ENCODE measurements around the gene TRIP6. TPM values are rescaled to one million over a fixed set of nuclear protein-coding genes. Genes with fewer than 3 reads are reported as not detected.
A peak's percentile ranks its signal among the peaks of the same experiment; 100 is the strongest.
"Not testable (repeated sequence)": the region's sequence is repeated elsewhere in the genome, so short reads cannot be mapped to it uniquely, and the experiment has no call there.

TRIP6 gene
- total and polyA plus RNA-seq, 8 donors: 24.1 to 57.6 (median 34.5) TPM

GRCh38 chr7:100914208-100914878 is 47.2 kb downstream of the TRIP6 start:
- ATAC-seq: peak; percentile 79 to 92 (median 90)
- peak in 5 of 6 donors; percentile 63 to 79 (median 71) for DNase-seq
- Histone ChIP-seq H3K9me3 (no peaks in the 10 kb centered on the region), H3K4me3 (no peak overlapping the region), H3K36me3 (no peaks in the 10 kb centered on the region), H3K4me1 (peaks cover 0 to 7% (median 6%) of the 10 kb centered on the region in 3 donors), H3K27me3 (no peaks in the 10 kb centered on the region), H3K27ac (peak overlapping the region in 2 of 4 donors; percentile 20 to 41)
- no peak for FAIRE-seq
- 58 to 62% methylated on average over 15 of the region's 15 CpGs for WGBS, 2 donors
- no peak for TF ChIP-seq CTCF (IDR thresholded peaks at IDR 0.05)
- intact Hi-C loops (cut with DNase I): no loop called here

GRCh38 chr7:100914879-100915447 is 47.8 kb downstream of the TRIP6 start:
- no peak overlapping the region for H3K4me3 ChIP-seq
- ATAC-seq: no peak
- H3K36me3 ChIP-seq: no peaks in the 10 kb centered on the region
- H3K27me3 ChIP-seq: no peaks in the 10 kb centered on the region
- TF ChIP-seq CTCF (IDR thresholded peaks at IDR 0.05): no peak
- H3K4me1 ChIP-seq: peaks cover 0 to 7% (median 6%) of the 10 kb centered on the region in 3 donors
- WGBS, 2 donors: 83 to 88% methylated on average over 8 of the region's 8 CpGs
- peak overlapping the region in 1 of 4 donors; percentile 20 for H3K27ac ChIP-seq
- H3K9me3 ChIP-seq: no peaks in the 10 kb centered on the region
- intact Hi-C loops (cut with DNase I): no loop called here
- FAIRE-seq: no peak
- no peak for DNase-seq

GRCh38 chr7:100919335-100919734 is 52.1 kb downstream of the TRIP6 start:
- WGBS, 2 donors: 83 to 84% methylated on average over 5 of the region's 5 CpGs
- intact Hi-C loops (cut with DNase I): not testable (repeated sequence)

GRCh38 chr7:100919779-100920437 is 52.7 kb downstream of the TRIP6 start:
- H3K27me3 ChIP-seq; H3K4me3 ChIP-seq; H3K9me3 ChIP-seq; H3K4me1 ChIP-seq; H3K36me3 ChIP-seq; H3K27ac ChIP-seq; FAIRE-seq; intact Hi-C loops (cut with DNase I); DNase-seq; ATAC-seq: not testable (repeated sequence)
- WGBS, 2 donors: 70 to 71% methylated on average over 9 of the region's 9 CpGs

More at GRCh38 chr7:100919335-100919734, 52.1 kb downstream of the TRIP6 start:
- not testable (repeated sequence) for DNase-seq, H3K4me3 ChIP-seq, H3K36me3 ChIP-seq, H3K9me3 ChIP-seq, H3K27ac ChIP-seq, H3K27me3 ChIP-seq, FAIRE-seq, ATAC-seq, H3K4me1 ChIP-seq

- no peak for DNase-seq
- no peak for ATAC-seq
- no peak overlapping the region for H3K4me3 ChIP-seq
- H3K4me1 ChIP-seq: no peaks in the 10 kb centered on the region
- no peak for TF ChIP-seq CTCF (IDR thresholded peaks at IDR 0.05)
- no peaks in the 10 kb centered on the region for H3K9me3 ChIP-seq
- H3K36me3 ChIP-seq: no peaks in the 10 kb centered on the region
- H3K27me3 ChIP-seq: no peaks in the 10 kb centered on the region
- no peak for FAIRE-seq
- intact Hi-C loops (cut with DNase I): no loop called here
- H3K27ac ChIP-seq: no peak overlapping the region
Measured at GRCh38 chr7:100921039-100921438, 53.9 kb downstream of the TRIP6 start.

Small RNA genes within 50 kb of the gene (microRNA-seq; reads per million reads assigned to microRNA genes)
- gene MIR6875: 0 to 0.39 reads per million in 2 donors

Other genes with a start within 250 kb of the TRIP6 start
- gene TFR2, start 225.8 kb upstream of the TRIP6 start, total RNA-seq: 1 to 10 TPM in 3 of 6 donors, under 1 TPM in 3; 0.28 to 1.2 (median 0.76) TPM
- 1 to 10 TPM; 1.1 to 1.2 TPM for gene TFR2, start 225.8 kb upstream of the TRIP6 start, polyA plus RNA-seq
- under 1 TPM; 0.23 to 0.98 (median 0.57) TPM for gene ACTL6B, start 210.9 kb upstream of the TRIP6 start, total RNA-seq
- gene ACTL6B, start 210.9 kb upstream of the TRIP6 start, polyA plus RNA-seq: 1 to 10 TPM; 1.7 to 7.7 TPM
- gene GNB2, start 193.6 kb upstream of the TRIP6 start, total RNA-seq: 100 to 1,000 TPM in 5 of 6 donors, 10 to 100 TPM in 1; 84.7 to 118 (median 104) TPM
- gene GNB2, start 193.6 kb upstream of the TRIP6 start, polyA plus RNA-seq: 100 to 1,000 TPM in 1 of 2 donors, 10 to 100 TPM in 1; 82.2 to 151 TPM
- 10 to 100 TPM; 19.2 to 33.9 (median 26.9) TPM for gene GIGYF1, start 173.1 kb upstream of the TRIP6 start, total RNA-seq
- 10 to 100 TPM; 48.8 to 76.2 TPM for gene GIGYF1, start 173.1 kb upstream of the TRIP6 start, polyA plus RNA-seq
- 10 to 100 TPM; 10.5 to 19.2 (median 13.8) TPM for gene POP7, start 161.3 kb upstream of the TRIP6 start, total RNA-seq
- gene POP7, start 161.3 kb upstream of the TRIP6 start, polyA plus RNA-seq: 10 to 100 TPM; 20.5 to 26.1 TPM
- gene EPO, start 146.9 kb upstream of the TRIP6 start, total RNA-seq: 1 to 10 TPM; 1.6 to 5.5 (median 3.9) TPM
- 1 to 10 TPM; 1.8 to 5.9 TPM for gene EPO, start 146.9 kb upstream of the TRIP6 start, polyA plus RNA-seq
- under 1 TPM in 3 of 6 donors, not detected in 3; 0.03 to 0.05 (median 0.03) TPM for gene ZAN, start 133.8 kb upstream of the TRIP6 start, total RNA-seq
- gene ZAN, start 133.8 kb upstream of the TRIP6 start, polyA plus RNA-seq: under 1 TPM; 0.02 to 0.04 TPM
- 10 to 100 TPM; 21.8 to 32.9 (median 27.5) TPM for gene EPHB4, start 39.9 kb upstream of the TRIP6 start, total RNA-seq
- gene EPHB4, start 39.9 kb upstream of the TRIP6 start, polyA plus RNA-seq: 10 to 100 TPM; 15.8 to 20.5 TPM
- 10 to 100 TPM; 11.9 to 20.8 (median 13.9) TPM for gene SLC12A9, start 14.7 kb upstream of the TRIP6 start, total RNA-seq
- gene SLC12A9, start 14.7 kb upstream of the TRIP6 start, polyA plus RNA-seq: 10 to 100 TPM; 34.4 to 34.6 TPM
- gene SRRT, start 7.7 kb downstream of the TRIP6 start, total RNA-seq: 10 to 100 TPM; 39.2 to 83.5 (median 50.0) TPM
- 100 to 1,000 TPM; 139 to 179 TPM for gene SRRT, start 7.7 kb downstream of the TRIP6 start, polyA plus RNA-seq
- 1 to 10 TPM in 5 of 6 donors, under 1 TPM in 1; 0.83 to 3.2 (median 2.1) TPM for gene UFSP1, start 22.3 kb downstream of the TRIP6 start, total RNA-seq
- gene UFSP1, start 22.3 kb downstream of the TRIP6 start, polyA plus RNA-seq: 1 to 10 TPM; 5.2 to 6.3 TPM
- 10 to 100 TPM in 1 of 6 donors, 1 to 10 TPM in 5; 1.2 to 10.9 (median 3.3) TPM for gene ACHE, start 28.5 kb downstream of the TRIP6 start, total RNA-seq
- gene ACHE, start 28.5 kb downstream of the TRIP6 start, polyA plus RNA-seq: 1 to 10 TPM; 2.2 to 4.1 TPM
- gene MUC3A, start 82.1 kb downstream of the TRIP6 start, total RNA-seq: 1 to 10 TPM; 1.6 to 8.7 (median 2.2) TPM
- 1 to 10 TPM in 1 of 2 donors, under 1 TPM in 1; 0.53 to 1.2 TPM for gene MUC3A, start 82.1 kb downstream of the TRIP6 start, polyA plus RNA-seq
- under 1 TPM in 4 of 6 donors, not detected in 2; 0.03 to 0.70 (median 0.41) TPM for gene MUC12, start 102.2 kb downstream of the TRIP6 start, total RNA-seq
- under 1 TPM; 0.38 to 0.80 TPM for gene MUC12, start 102.2 kb downstream of the TRIP6 start, polyA plus RNA-seq
- under 1 TPM in 2 of 6 donors, not detected in 4; under 0.01 to 0.03 TPM for gene MUC17, start 152.7 kb downstream of the TRIP6 start, total RNA-seq
- gene MUC17, start 152.7 kb downstream of the TRIP6 start, polyA plus RNA-seq: not detected
- 10 to 100 TPM; 13.2 to 26.5 (median 15.9) TPM for gene TRIM56, start 218.1 kb downstream of the TRIP6 start, total RNA-seq
- 10 to 100 TPM in 1 of 2 donors, 1 to 10 TPM in 1; 7.6 to 10.5 TPM for gene TRIM56, start 218.1 kb downstream of the TRIP6 start, polyA plus RNA-seq